SK-N-SH treated with all-trans-retinoic acid at 6 μM for 48 hours (cell line): ENCODE measurements around the gene MRPL42.

Experiments used
- ARNTL ChIP-seq: fragments of 450-650 bp; formaldehyde crosslinking; IDR thresholded peaks from 2 replicates; pipeline ENCODE4 v1.5.0; 2020; ENCODE audit warnings: low read depth, mild to moderate bottlenecking, moderate library complexity, borderline replicate concordance
- CREB5 ChIP-seq: fragments of 250-450 bp; sonication (Bioruptor Pico); IDR thresholded peaks from 2 replicates; pipeline ENCODE4 v1.5.1; 2020; ENCODE audit warnings: low read depth, mild to moderate bottlenecking, moderate library complexity
- CSDC2 ChIP-seq: fragments of 250-450 bp; sonication (Bioruptor Pico); IDR thresholded peaks from 2 replicates; pipeline ENCODE4 v1.5.0; 2020; ENCODE audit warnings: mild to moderate bottlenecking, moderate library complexity
- CSRNP3 ChIP-seq: fragments of 250-450 bp; sonication (Bioruptor Pico); IDR thresholded peaks from 2 replicates; pipeline ENCODE4 v1.5.1; 2021; ENCODE audit warnings: mild to moderate bottlenecking, moderate library complexity
- ISL1 ChIP-seq: fragments of 250-450 bp; sonication (Bioruptor Pico); IDR thresholded peaks from 2 replicates; pipeline ENCODE4 v2.1.2; 2022; ENCODE audit warnings: mild to moderate bottlenecking, moderate library complexity
- PATZ1 ChIP-seq: fragments of 250-450 bp; sonication (Bioruptor Pico); IDR thresholded peaks from 2 replicates; pipeline ENCODE4 v1.8.0; 2020; ENCODE audit warnings: mild to moderate bottlenecking, moderate library complexity, borderline replicate concordance
- POU6F1 ChIP-seq: fragments of 250-450 bp; sonication (Bioruptor Pico); IDR thresholded peaks from 2 replicates; pipeline ENCODE4 v1.8.0; 2021; ENCODE audit warnings: low read depth, mild to moderate bottlenecking, moderate library complexity, borderline replicate concordance
- ZC3H10 ChIP-seq: fragments of 250-450 bp; sonication (Bioruptor Pico); IDR thresholded peaks from 2 replicates; pipeline ENCODE4 v1.5.1; 2021; ENCODE audit warnings: mild to moderate bottlenecking, moderate library complexity
- ZFP3 ChIP-seq: fragments of 250-450 bp; sonication (Bioruptor Pico); IDR thresholded peaks from 2 replicates; pipeline ENCODE4 v1.5.0; 2020; ENCODE audit warnings: mild to moderate bottlenecking, moderate library complexity
- ZFP30 ChIP-seq: fragments of 450-650 bp; formaldehyde crosslinking; IDR thresholded peaks from 2 replicates; pipeline ENCODE4 v1.5.0; 2022; ENCODE audit warnings: mild to moderate bottlenecking, moderate library complexity
- ZNF565 ChIP-seq: fragments of 450-650 bp; formaldehyde crosslinking; conservative IDR thresholded peaks from 2 replicates; pipeline ENCODE4 v1.5.0; 2020; ENCODE audit warnings: low read depth, mild to moderate bottlenecking, moderate library complexity
- ZNF70 ChIP-seq: fragments of 450-650 bp; formaldehyde crosslinking; IDR thresholded peaks from 2 replicates; pipeline ENCODE4 v1.5.0; 2020; ENCODE audit warnings: mild to moderate bottlenecking, moderate library complexity

GRCh38 chr12:93425736-93426411 lies 41.4 kb upstream of the MRPL42 start:
- no peak for TF ChIP-seq PATZ1 (CRISPR knock-in tag)
- no peak for TF ChIP-seq ISL1
- no peak for TF ChIP-seq ZNF565 (CRISPR knock-in tag)
- no peak for TF ChIP-seq ZNF70 (CRISPR knock-in tag)
- TF ChIP-seq POU6F1 (CRISPR knock-in tag) = no peak
- no peak for TF ChIP-seq CSDC2 (CRISPR knock-in tag)
- TF ChIP-seq ZFP30 (CRISPR knock-in tag) = no peak
- no peak for TF ChIP-seq ARNTL
- no peak for TF ChIP-seq CSRNP3 (CRISPR knock-in tag)
- TF ChIP-seq ZC3H10 (CRISPR knock-in tag) = no peak
- TF ChIP-seq CREB5 = no peak
- no peak for TF ChIP-seq ZFP3 (CRISPR knock-in tag)
